ENCODE data around the gene C12orf56. TPM values are rescaled to one million over a fixed set of nuclear protein-coding genes. Genes with fewer than 3 reads are reported as not detected.

The C12orf56 gene
- total RNA-seq, 1 donor = 0.86 TPM

- no peak for TF ChIP-seq CTCF (IDR thresholded peaks at IDR 0.05; ENCODE audit: insufficient read depth, low read depth, low read length)
- H3K4me3 ChIP-seq (ENCODE audit: low read depth, low read length) = no peak overlapping the region
- no peak for DNase-seq (ENCODE audit: low read depth)
Observed at GRCh38 chr12:64278421-64278820, 112.1 kb downstream of the C12orf56 start.

- DNase-seq (ENCODE audit: low read depth) = peak; percentile 20
- peak; percentile 64 for TF ChIP-seq CTCF (IDR thresholded peaks at IDR 0.05; ENCODE audit: insufficient read depth, low read depth, low read length)
- no peak overlapping the region for H3K4me3 ChIP-seq (ENCODE audit: low read depth, low read length)
Observed at GRCh38 chr12:64273527-64274403, 116.8 kb downstream of the C12orf56 start.

- DNase-seq (ENCODE audit: low read depth) = no peak
- no peak overlapping the region for H3K4me3 ChIP-seq (ENCODE audit: low read depth, low read length)
- no peak for TF ChIP-seq CTCF (IDR thresholded peaks at IDR 0.05; ENCODE audit: insufficient read depth, low read depth, low read length)
Observed at GRCh38 chr12:64270411-64270810, 120.1 kb downstream of the C12orf56 start.

- TF ChIP-seq CTCF (IDR thresholded peaks at IDR 0.05; ENCODE audit: insufficient read depth, low read depth, low read length) = no peak
- DNase-seq (ENCODE audit: low read depth) = no peak
- no peak overlapping the region for H3K4me3 ChIP-seq (ENCODE audit: low read depth, low read length)
Observed at GRCh38 chr12:64269161-64269560, 121.4 kb downstream of the C12orf56 start.

- DNase-seq (ENCODE audit: low read depth) = no peak
- TF ChIP-seq CTCF (IDR thresholded peaks at IDR 0.05; ENCODE audit: insufficient read depth, low read depth, low read length) = no peak
- no peak overlapping the region for H3K4me3 ChIP-seq (ENCODE audit: low read depth, low read length)
Observed at GRCh38 chr12:64268409-64268808, 122.1 kb downstream of the C12orf56 start.

GRCh38 chr12:64265839-64266238, 124.7 kb downstream of the C12orf56 start:
- DNase-seq (ENCODE audit: low read depth) = no peak
- no peak overlapping the region for H3K4me3 ChIP-seq (ENCODE audit: low read depth, low read length)
- no peak for TF ChIP-seq CTCF (IDR thresholded peaks at IDR 0.05; ENCODE audit: insufficient read depth, low read depth, low read length)
